OCI-LY1 (cell line): Measurements from ENCODE around the gene BCR.

ENCODE experiments used
- H2AFZ ChIP-seq: fragments of 200-600 bp; sonication (generic), shearing (Covaris generic); 2 replicates; pipeline ENCODE4 v1.6.0; 2014; ENCODE audit warnings: antibody characterized with exemption, mild to moderate bottlenecking, low read length
- H3F3A ChIP-seq: fragments of 200-600 bp; sonication (generic), shearing (Covaris generic); 2 replicates; pipeline ENCODE4 v1.6.0; 2014; ENCODE audit warnings: mild to moderate bottlenecking, antibody characterized with exemption, low read length, moderate library complexity; ENCODE audit not compliant: insufficient read depth
- H3K27ac ChIP-seq: fragments of 200-600 bp; sonication (generic); 2 replicates; pipeline ENCODE4 v1.5.1; 2014; ENCODE audit warnings: low read length, mixed run types, mild to moderate bottlenecking, low read depth; ENCODE audit not compliant: poor library complexity, severe bottlenecking
- H3K27me3 ChIP-seq: fragments of 200-600 bp; sonication (generic); 2 replicates; pipeline ENCODE4 v1.6.0; 2014; ENCODE audit warnings: antibody characterized with exemption, mild to moderate bottlenecking, low read length, moderate library complexity; ENCODE audit not compliant: insufficient read depth
- H3K36me3 ChIP-seq: fragments of 200-600 bp; sonication (generic); 2 replicates; pipeline ENCODE4 v1.6.1; 2014; ENCODE audit warnings: mild to moderate bottlenecking, antibody characterized with exemption, low read length, moderate library complexity, mixed read lengths; ENCODE audit not compliant: insufficient read depth
- H3K4me1 ChIP-seq: fragments of 200-600 bp; sonication (generic); 2 replicates; pipeline ENCODE4 v1.5.1; 2014; ENCODE audit warnings: mild to moderate bottlenecking, low read length, moderate library complexity; ENCODE audit not compliant: insufficient read depth, severe bottlenecking
- H3K4me2 ChIP-seq: fragments of 200-600 bp; sonication (generic), shearing (Covaris generic); 2 replicates; pipeline ENCODE4 v1.6.1; 2014; ENCODE audit warnings: low read length
- H3K4me3 ChIP-seq: fragments of 200-600 bp; sonication (generic); 2 replicates; pipeline ENCODE4 v1.5.1; 2014; ENCODE audit warnings: low read length, low read depth, mild to moderate bottlenecking, mixed read lengths; ENCODE audit not compliant: poor library complexity, severe bottlenecking
- H3K79me2 ChIP-seq: fragments of 200-600 bp; shearing (Covaris generic); 2 replicates; pipeline ENCODE4 v1.6.1; 2016; ENCODE audit warnings: mixed run types, low read length, mixed read lengths; ENCODE audit not compliant: insufficient read depth
- H3K9ac ChIP-seq: fragments of 200-600 bp; sonication (generic), shearing (Covaris generic); 2 replicates; pipeline ENCODE4 v1.6.1; 2014; ENCODE audit warnings: mild to moderate bottlenecking, low read length, mixed read lengths
- H3K9me2 ChIP-seq: fragments of 200-600 bp; sonication (generic), shearing (Covaris generic); 2 replicates; pipeline ENCODE4 v1.6.1; 2014; ENCODE audit warnings: low read depth, mild to moderate bottlenecking, low read length, mixed read lengths
- H3K9me3 ChIP-seq: fragments of 200-600 bp; shearing (Covaris generic); 2 replicates; pipeline ENCODE4 v1.6.1; 2014; ENCODE audit warnings: low read length, mixed read lengths
- H4K20me1 ChIP-seq: fragments of 200-600 bp; sonication (generic), shearing (Covaris generic); 2 replicates; pipeline ENCODE4 v1.6.0; 2016; ENCODE audit warnings: mild to moderate bottlenecking, low read length; ENCODE audit not compliant: insufficient read depth
- EZH2 ChIP-seq: fragments of 200-600 bp; sonication (generic), shearing (Covaris generic); IDR thresholded peaks from 2 replicates; pipeline ENCODE4 v1.8.0; 2017; ENCODE audit warnings: borderline replicate concordance, mixed run types, mild to moderate bottlenecking, antibody characterized with exemption, low read length, moderate library complexity, mixed read lengths
- TF ChIP-seq, protein P1 (sequence below): fragments of 200-600 bp; sonication (generic), shearing (Covaris generic); IDR thresholded peaks from 2 replicates; pipeline ENCODE4 v1.5.1; 2017; ENCODE audit warnings: mild to moderate bottlenecking, antibody characterized with exemption, low read length, moderate library complexity, mixed read lengths

Gene BCR

DNA sequence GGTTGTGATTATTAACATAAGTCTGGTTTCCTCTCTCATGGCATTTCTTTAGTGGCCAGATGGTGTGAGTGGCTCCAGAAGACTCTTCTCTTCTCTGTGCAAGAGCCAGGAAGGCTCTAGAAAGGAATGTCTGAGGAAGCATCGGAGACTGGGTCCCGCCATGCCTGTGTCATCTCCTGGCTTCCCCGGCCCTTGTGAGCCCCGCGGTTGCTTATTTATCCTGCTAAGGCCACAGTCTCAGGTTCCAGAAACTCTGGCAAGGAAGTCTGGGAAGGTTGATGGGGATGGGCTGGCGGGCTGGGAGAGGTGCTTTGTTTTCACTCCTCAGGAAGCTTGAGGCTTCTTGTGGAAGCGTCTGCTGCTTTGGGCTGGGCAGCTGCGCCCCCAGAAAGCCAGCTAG lies 18.9 kb downstream of the BCR start:
- no peak for TF ChIP-seq EZH2
- TF ChIP-seq, protein P1, sequence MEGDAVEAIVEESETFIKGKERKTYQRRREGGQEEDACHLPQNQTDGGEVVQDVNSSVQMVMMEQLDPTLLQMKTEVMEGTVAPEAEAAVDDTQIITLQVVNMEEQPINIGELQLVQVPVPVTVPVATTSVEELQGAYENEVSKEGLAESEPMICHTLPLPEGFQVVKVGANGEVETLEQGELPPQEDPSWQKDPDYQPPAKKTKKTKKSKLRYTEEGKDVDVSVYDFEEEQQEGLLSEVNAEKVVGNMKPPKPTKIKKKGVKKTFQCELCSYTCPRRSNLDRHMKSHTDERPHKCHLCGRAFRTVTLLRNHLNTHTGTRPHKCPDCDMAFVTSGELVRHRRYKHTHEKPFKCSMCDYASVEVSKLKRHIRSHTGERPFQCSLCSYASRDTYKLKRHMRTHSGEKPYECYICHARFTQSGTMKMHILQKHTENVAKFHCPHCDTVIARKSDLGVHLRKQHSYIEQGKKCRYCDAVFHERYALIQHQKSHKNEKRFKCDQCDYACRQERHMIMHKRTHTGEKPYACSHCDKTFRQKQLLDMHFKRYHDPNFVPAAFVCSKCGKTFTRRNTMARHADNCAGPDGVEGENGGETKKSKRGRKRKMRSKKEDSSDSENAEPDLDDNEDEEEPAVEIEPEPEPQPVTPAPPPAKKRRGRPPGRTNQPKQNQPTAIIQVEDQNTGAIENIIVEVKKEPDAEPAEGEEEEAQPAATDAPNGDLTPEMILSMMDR = no peak

DNA sequence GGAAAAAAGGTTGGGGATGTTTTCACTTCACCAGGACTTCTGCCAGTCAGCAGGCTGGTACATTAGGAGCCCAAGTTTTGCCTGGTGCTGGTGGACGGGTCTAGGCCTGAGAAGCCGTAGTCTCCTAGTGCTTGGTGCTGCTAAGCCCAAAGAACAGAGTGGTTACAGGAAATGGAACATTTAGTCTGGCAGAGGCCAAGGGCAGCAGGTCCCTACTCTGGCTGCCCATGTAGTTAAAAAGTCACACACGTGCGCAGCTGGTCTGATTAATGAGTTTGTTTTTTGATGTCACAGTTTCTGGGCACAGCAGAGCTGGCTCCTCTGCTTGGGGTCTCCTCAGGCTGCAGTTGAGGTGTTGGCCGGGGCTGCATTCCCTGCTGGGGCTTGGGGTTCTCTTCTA lies 20.6 kb downstream of the BCR start:
- Histone ChIP-seq H4K20me1 (no peaks in the 10 kb centered on the region), H3K9me3 (no peaks in the 10 kb centered on the region), H3K9ac (peak overlapping the region; percentile 63), H3K27me3 (no peaks in the 10 kb centered on the region), H3K4me1 (peaks cover 98% of the 10 kb centered on the region), H3K79me2 (peaks cover 71% of the 10 kb centered on the region), H3K27ac (peak overlapping the region; percentile 85), H3F3A (no peaks in the 10 kb centered on the region), H3K9me2 (no peaks in the 10 kb centered on the region), H2AFZ (no peak overlapping the region), H3K36me3 (peaks cover 63% of the 10 kb centered on the region), H3K4me3 (peak overlapping the region; percentile 2), H3K4me2 (peak overlapping the region; percentile 56)
- TF ChIP-seq, protein P1 = no peak
- TF ChIP-seq EZH2 = no peak

More for the DNA sequence above, 18.9 kb downstream of the BCR start:
- Histone ChIP-seq H4K20me1 (no peaks in the 10 kb centered on the region), H3K4me3 (no peak overlapping the region), H3K9ac (no peak overlapping the region), H3K9me3 (no peaks in the 10 kb centered on the region), H2AFZ (no peak overlapping the region), H3K27me3 (no peaks in the 10 kb centered on the region), H3K36me3 (peaks cover 48% of the 10 kb centered on the region), H3K4me1 (peaks cover 82% of the 10 kb centered on the region), H3F3A (no peaks in the 10 kb centered on the region), H3K4me2 (no peak overlapping the region), H3K27ac (peak overlapping the region; percentile 85), H3K9me2 (no peaks in the 10 kb centered on the region), H3K79me2 (peaks cover 73% of the 10 kb centered on the region)

DNA sequence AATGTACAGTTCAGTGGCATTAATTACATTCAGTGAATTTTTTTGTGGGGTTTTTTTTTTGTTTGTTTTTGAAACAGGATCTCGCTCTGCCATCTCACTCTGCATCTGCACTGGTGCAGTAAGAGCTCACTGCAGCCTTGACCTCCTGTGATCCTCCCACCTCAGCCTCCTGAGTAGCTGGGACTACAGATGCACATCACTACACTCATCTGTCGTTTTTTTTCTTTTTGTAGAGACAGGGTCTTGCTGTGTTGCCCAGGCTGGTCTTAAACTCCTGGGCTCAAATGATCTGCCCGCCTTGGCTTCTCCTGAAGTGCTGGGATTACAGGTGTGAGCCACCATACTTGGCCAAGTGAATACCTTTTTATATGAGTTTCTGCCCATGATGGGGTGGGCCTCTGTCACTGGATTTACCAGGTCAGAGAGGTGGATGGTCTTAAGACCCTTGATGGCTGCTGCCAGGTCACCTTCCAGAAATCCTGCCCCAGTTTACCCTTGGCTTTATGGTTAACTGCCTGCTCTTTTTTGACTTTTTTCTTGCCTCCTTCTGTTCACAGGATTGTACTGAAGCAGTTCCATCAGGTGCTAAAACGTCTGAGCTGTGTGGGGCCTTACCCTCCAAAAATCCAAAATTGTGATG lies 22.6 kb downstream of the BCR start:
- Histone ChIP-seq H2AFZ (no peak overlapping the region), H3K4me3 (no peak overlapping the region), H3K4me1 (peaks cover 91% of the 10 kb centered on the region), H3K9ac (no peak overlapping the region; the same call in 1 of the 2 replicates), H3K79me2 (peaks cover 51% of the 10 kb centered on the region), H3K9me3 (no peaks in the 10 kb centered on the region), H3K27ac (peak overlapping the region; percentile 56), H3K9me2 (no peaks in the 10 kb centered on the region), H3K36me3 (peaks cover 55% of the 10 kb centered on the region; the same call in 1 of the 2 replicates), H3K4me2 (no peak overlapping the region), H3F3A (0 out of 2 replicates have a peak, but pooled peaks cover 4% of the 10 kb centered on the region), H3K27me3 (no peaks in the 10 kb centered on the region), H4K20me1 (no peaks in the 10 kb centered on the region)
- TF ChIP-seq, protein P1 = no peak
- TF ChIP-seq EZH2 = no peak
